HUES48 (cell line): ENCODE data around the gene AOAH.
"Not testable (repeated sequence)": the region's sequence is repeated elsewhere in the genome, so short reads cannot be mapped to it uniquely, and the experiment has no call there.

ENCODE experiments used
- H3K27ac ChIP-seq: one replicate; pipeline ENCODE4 v1.7.0; 2013; ENCODE audit warnings: low read depth, low read length, inconsistent platforms
- H3K27me3 ChIP-seq: 2 replicates; pipeline ENCODE4 v1.6.1; 2013; ENCODE audit warnings: mild to moderate bottlenecking, low read length; ENCODE audit not compliant: control insufficient read depth, insufficient read depth
- H3K36me3 ChIP-seq: 2 replicates; pipeline ENCODE4 v1.6.1; 2013; ENCODE audit warnings: low read length; ENCODE audit not compliant: control insufficient read depth, insufficient read depth
- H3K4me1 ChIP-seq: 2 replicates; pipeline ENCODE4 v1.6.1; 2013; ENCODE audit warnings: mild to moderate bottlenecking, low read length; ENCODE audit not compliant: control insufficient read depth, insufficient read depth
- H3K4me3 ChIP-seq: 2 replicates; pipeline ENCODE4 v1.5.1; 2013; ENCODE audit warnings: mild to moderate bottlenecking, low read depth, low read length
- H3K9ac ChIP-seq: 2 replicates; pipeline ENCODE4 v1.6.1; 2013; ENCODE audit warnings: mild to moderate bottlenecking, low read depth, low read length, moderate library complexity
- H3K9me3 ChIP-seq: 2 replicates; pipeline ENCODE4 v1.6.1; 2013; ENCODE audit warnings: low read length; ENCODE audit not compliant: control insufficient read depth, insufficient read depth

The AOAH gene

DNA sequence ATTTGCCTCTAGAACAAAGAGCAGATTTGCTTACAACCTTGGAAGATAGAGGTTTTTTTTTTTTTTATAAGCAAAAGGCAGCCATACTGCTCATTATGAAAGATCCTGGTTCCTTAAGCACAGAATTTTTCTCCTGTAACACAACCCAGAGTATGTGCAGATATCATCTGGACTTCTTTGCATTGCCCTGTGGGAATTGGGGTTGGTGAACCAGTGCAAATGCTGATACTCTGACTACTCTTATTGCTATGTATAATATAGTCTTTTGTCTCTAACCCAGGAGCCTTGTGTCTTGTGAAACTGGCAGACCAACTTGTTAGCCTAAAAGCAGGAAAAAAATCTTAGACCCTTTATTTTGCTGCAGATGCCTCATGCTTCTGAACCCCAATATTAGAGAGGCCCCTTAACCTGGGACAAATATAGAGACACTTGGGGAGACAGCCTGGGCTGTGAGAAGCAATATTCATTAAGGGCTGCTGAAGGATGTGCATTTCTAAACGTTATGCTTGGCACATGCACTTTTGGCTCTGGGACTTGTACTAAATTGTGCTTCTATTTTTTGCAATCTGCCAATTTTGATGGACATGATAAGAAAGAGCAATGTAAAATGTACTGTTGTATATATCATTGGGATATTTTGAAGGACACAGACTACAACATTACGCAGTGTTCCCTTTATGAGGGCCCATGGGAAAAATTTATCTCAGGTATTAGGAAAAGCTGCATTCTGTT is 255.8 kb downstream of the AOAH start:
- Histone ChIP-seq H3K9me3 (no peaks in the 10 kb centered on the region), H3K4me1 (no peaks in the 10 kb centered on the region), H3K36me3 (no peaks in the 10 kb centered on the region), H3K9ac (no peak overlapping the region), H3K27me3 (no peaks in the 10 kb centered on the region), H3K4me3 (no peak overlapping the region), H3K27ac (no peak overlapping the region)

DNA sequence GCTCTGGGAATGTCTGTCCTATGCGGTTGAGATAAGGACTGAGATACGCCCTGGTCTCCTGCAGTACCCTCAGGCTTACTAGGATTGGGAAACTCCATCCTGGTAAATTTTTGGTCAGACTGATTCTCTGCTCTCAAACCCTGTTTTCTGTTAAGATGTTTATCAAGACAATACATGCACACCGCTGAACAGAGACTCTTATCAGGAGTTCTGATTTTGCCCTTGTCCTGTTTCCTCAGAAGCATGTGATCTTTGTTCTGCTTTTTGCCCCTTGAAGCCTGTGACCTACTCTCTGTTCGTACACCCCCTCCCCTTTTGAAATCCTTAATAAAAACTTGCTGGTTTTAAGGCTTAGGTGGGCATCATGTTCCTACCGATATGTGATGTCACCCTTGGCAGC is 258.3 kb downstream of the AOAH start:
- H3K4me1 ChIP-seq, H3K9me3 ChIP-seq, H3K27ac ChIP-seq, H3K36me3 ChIP-seq, H3K27me3 ChIP-seq, H3K9ac ChIP-seq, H3K4me3 ChIP-seq: not testable (repeated sequence)

DNA sequence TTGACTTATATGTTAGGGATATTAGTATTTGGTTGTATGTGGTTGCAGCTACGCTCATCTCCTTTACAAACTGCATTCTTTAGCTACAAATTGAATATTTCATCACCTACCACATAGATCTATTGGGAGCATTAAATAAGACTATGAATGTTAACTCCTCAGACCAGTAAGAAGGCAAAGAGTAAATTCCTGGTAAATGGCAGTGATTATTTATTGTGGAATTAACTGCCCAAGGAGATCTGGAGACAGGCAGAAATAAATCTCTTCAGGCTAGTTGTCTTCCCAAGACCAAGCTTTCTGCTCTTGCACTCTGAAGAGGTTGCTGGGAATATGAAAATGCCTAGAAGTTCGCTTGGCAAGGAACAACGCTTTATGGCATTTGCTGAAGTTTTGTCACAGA is 260.0 kb downstream of the AOAH start:
- Histone ChIP-seq H3K27ac (no peak overlapping the region), H3K9ac (no peak overlapping the region), H3K4me1 (no peaks in the 10 kb centered on the region), H3K36me3 (no peaks in the 10 kb centered on the region), H3K4me3 (no peak overlapping the region), H3K27me3 (no peaks in the 10 kb centered on the region), H3K9me3 (no peaks in the 10 kb centered on the region)
